HG03060 (cell line): ENCODE data around the gene PZP.
"Not testable (repeated sequence)": the region's sequence is repeated elsewhere in the genome, so short reads cannot be mapped to it uniquely, and the experiment has no call there.

Experiments used
- ATAC-seq: cut with Tn5 transposase; IDR thresholded peaks from one replicate; pipeline ENCODE4 v1.9.1; 2021; ENCODE audit warnings: low read depth, moderate number of reproducible peaks; ENCODE audit not compliant: unreplicated experiment

The PZP gene

DNA sequence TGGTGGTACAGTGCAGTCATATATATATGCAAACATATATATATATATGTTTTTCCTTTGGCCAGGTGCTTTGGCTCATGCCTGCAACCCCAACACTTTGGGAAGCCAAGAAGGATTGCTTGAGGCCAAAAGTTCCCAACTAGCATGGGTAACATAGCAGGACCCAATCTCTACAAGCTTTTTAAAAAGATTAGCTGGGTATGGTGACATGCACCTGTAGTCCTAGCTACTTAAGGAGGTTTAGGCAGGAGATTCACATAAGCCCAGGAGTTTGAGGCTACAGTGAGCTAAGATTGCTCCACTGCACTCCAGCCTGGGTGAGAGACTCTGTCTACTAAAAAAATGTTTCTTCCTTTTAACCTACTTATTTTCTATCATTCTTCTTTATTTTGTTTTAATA lies 10.2 kb downstream of the PZP start:
- no peak for ATAC-seq

GRCh38 chr12:9184276-9184675 lies 23.9 kb downstream of the PZP start:
- no peak for ATAC-seq

- ATAC-seq: no peak
Observed at GRCh38 chr12:9180810-9181209, 27.4 kb downstream of the PZP start.

- no peak for ATAC-seq
Observed at GRCh38 chr12:9179781-9180180, 28.4 kb downstream of the PZP start.

DNA sequence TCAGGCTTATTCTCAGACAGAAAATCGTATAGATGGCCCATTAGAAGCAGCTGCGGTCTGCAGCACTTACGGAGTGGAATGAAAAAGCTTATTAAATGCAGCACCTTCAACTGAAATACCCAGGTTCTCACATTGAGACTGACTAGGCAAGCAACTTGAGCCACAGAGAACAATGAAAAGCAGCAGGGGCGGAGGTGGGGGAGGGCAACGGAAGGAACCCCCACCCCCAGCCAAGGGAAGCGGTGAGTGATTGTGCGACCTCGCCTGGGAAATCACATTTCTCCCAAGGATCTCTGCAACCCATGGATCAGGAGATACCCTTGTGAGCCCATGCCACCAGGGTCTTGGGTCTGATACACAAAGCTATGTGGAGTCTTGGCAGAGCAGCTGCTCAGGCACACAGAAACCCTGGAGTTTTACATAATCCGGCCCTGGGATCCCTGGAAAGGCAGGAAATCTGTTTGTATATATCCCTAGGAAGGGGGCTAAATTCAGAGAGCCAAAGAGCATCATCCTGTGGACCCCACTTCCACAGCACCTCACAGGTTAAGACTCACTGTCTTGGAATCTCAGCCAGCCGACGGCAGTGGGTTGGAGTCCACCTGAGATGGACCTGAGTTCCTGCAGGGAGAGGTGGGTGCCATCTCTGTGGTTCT lies 38.1 kb downstream of the PZP start:
- no peak for ATAC-seq

DNA sequence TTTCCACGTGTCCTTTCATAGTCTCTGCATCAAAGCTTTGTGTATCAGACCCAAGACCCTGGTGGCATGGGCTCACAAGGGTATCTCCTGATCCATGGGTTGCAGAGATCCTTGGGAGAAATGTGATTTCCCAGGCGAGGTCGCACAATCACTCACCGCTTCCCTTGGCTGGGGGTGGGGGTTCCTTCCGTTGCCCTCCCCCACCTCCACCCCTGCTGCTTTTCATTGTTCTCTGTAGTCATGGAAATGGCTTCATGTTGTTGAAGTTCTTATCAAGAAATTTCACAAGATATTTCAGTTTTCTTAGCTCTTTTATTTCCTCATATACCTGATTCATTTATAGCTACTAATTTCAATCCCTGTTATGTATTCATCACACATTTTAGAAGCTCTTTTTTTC lies 40.9 kb downstream of the PZP start:
- not testable (repeated sequence) for ATAC-seq

GRCh38 chr12:9163392-9163791 lies 44.8 kb downstream of the PZP start:
- no peak for ATAC-seq

GRCh38 chr12:9156119-9156518 lies 52.1 kb downstream of the PZP start:
- ATAC-seq: no peak

- no peak for ATAC-seq
Observed at GRCh38 chr12:9149372-9149771, 58.8 kb downstream of the PZP start.

DNA sequence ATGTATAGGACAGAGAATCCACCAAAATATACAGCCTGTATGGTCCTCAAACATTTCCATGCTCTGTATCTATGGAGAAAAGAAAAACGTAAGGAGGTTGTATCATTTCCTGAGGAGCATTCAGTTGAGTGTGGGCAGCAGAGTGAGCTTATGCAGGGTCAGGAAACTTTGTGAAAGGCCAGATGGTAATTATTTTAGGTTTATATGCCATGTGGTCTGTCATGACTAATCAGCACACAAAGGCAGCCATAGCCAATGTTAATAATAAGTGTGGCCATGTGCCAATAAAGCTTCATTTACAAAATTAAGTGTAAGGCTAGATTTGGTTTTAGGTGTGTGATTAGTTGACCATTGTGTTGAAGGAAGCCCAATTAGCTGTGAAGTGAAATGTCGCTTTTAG lies 59.3 kb downstream of the PZP start:
- ATAC-seq: no peak

DNA sequence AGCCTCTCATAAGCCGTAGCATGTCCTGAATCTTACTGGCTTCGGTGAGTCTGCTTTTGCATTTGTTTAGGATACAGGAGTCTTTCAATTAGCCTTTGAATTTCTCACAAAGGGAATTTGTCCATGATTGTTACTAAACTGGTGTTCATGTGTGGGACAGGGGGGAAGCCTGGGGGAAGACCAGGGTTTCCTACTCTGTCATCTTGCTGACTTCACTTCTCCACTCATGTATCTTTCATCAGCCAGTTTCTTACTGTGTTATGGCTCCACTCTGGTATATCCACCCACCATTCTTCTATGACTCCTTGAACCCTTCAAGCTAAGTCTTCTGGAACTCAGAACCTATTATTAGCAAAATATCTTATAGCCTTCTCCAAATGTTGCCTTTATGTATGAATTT lies 60.7 kb downstream of the PZP start:
- ATAC-seq: no peak

DNA sequence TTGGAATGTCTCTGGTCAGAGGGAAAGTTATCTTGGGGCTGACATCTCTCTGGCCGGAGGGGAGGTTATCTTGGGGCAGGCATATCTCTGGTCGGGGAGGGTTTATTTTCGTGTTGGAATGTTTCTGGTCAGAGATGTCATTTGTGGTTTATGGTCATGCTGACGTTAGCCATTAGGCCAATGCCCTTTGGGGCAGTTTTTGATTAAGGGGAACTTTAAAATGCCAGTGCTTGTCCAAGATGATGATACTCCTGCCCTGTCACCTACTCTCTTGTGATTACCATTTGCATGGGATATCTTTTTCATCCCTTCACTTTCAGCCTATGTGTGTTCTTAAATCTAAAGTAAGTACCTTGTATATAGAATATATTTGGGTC lies 63.5 kb downstream of the PZP start:
- no peak for ATAC-seq

- no peak for ATAC-seq
Observed at GRCh38 chr12:9143929-9144729, 64.1 kb downstream of the PZP start.

- ATAC-seq: no peak
Observed at GRCh38 chr12:9143137-9143536, 65.1 kb downstream of the PZP start.

DNA sequence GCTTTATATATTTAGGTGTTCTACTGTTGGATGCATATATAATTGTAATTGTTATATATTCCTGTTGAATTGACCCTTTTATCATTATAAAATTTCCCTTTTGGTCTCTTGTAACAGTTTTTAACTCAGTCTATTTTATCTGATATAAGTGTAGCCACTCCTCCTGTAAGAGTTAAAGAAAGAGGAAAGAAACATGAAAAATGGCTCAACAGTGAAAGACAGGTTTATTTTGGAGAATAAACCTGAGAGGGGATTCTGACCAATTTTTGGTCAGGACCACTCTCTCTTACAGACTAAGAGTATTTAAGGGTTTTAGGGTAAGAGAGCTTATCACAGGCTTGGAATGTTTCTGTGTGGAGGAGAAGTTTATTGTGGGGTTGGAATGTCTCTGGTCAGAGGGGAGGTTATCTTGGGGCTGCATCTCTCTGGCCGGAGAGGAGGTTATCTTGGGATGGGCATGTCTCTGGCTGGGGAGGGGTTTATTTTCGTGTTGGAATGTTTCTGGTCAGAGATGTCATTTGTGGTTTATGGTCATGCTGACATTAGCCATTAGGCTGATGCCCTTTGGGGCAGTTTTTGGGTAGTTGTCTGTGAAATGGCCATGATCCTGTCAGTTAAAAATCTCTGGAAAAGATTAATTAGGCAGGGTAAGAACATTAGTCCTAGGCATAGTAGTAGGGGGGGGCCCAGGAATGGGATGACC lies 68.5 kb downstream of the PZP start:
- not testable (repeated sequence) for ATAC-seq

DNA sequence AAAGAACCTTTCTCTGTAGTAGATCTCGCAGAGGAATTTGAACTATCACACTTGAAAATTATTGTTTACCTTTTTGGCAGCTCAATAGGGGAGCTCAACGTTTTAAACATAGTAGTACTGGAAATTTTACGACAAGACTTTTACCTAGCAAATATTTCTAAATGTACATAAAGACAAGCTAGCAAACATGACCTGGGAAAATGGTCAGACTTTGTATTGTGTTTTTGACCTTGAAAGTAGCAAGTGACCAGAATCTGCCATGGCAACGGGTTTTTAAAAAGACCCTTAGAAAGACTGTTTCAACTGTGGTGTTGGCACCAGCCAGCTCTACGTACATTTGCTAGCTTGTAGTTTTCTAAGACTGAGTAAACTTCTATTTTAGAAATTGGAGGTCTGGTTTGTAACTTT lies 72.3 kb downstream of the PZP start:
- no peak for ATAC-seq

DNA sequence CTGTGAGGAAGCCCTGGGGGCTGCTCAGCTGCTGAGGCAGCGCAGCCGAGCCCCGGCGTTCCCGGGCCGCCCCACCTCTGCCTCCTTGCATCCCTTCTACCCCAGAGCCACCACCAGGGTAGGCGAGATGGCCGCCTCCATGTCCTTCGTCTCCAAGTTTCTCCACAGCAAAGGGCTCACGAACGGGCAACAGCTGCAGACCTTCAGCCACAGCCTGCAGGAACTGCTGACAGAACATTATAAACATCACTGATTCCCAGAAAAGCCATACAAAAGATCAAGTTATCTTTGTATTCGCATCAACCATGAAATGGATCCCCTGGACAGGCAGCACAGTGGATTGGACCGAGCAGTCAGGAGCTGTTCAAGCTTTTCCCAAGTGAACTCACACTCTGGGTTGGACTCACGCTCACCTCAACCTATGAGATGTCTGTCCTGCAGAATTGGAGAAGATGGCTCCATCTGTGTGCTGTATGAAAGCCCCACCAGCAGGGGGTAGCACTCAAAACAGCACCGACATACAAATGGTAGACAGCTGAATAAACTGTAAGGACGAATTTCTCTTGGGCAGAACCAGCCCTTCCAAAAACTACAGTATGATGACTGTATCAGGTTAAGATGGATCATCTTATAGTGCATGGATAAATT lies 73.1 kb downstream of the PZP start:
- ATAC-seq: no peak

DNA sequence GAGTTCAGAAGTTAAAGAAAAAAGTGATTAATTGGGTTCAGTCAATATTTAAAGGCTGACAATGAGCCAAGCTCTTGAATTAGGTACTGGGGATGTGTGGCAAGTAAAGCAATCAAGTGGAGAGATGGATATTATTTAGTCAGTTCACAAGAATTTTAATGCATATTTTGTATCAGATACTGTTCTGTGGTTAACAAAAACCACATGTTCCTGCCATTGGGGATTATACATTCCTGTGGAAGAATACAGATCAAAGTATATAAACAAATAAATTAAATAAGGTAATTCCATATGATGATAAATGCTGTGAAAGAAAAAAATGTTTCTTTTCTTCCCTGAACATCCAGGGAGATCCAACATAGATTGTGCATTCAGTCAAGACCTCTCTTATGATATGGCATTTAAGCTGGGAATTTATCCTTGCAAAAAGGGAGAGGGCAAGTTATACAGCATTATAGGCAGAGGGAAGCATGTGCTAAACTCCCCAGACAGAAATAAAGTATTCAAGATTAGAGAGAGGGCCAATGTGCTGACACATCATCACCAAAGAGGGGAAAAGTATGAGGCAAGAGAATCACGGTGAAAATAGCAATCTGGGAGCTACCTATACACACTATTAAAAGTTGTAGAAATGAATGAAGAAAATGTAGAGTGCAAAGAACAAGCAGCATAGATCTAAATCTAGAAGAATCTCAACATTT lies 74.8 kb downstream of the PZP start:
- ATAC-seq: no peak

DNA sequence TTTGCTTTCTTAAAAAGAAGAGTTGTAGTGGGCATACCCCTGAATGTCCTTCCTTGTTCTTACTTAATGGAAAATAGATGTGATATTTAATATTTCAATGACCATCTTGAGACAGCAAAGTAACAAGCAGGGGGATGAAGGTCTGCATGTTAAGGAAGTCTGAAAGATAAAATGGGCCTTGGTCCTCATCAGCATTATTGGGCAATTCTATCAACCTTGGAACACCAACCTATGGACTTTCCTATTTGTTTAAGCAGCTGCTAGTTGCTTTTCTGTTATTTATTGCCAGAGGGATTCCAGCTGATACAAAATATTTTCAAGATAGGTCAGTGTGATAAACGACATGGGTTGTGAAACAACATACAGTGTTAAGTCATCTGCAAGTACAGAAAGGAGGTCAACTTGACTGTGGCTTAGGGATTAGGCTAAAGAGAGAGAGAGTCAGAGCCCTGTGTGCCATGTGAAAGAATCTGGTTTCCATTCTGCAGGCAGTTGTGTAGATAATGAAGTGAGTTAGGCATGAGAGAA lies 76.1 kb downstream of the PZP start:
- ATAC-seq: no peak

- no peak for ATAC-seq
Observed at GRCh38 chr12:9130244-9130643, 78.0 kb downstream of the PZP start.
